ENCODE data around the gene ARHGAP15.
"Not testable (repeated sequence)": the region's sequence is repeated elsewhere in the genome, so short reads cannot be mapped to it uniquely, and the experiment has no call there.

Gene ARHGAP15

GRCh38 chr2:143530758-143531157 lies 401.5 kb downstream of the ARHGAP15 start:
- TF ChIP-seq CTCF (IDR thresholded peaks at IDR 0.05; ENCODE audit: low read depth, low read length, missing control alignments) = no peak
- no peak for DNase-seq (ENCODE audit: low read depth)
- no peak overlapping the region for H3K4me3 ChIP-seq (ENCODE audit: low read depth, low read length)

GRCh38 chr2:143532061-143532460 lies 402.8 kb downstream of the ARHGAP15 start:
- no peak overlapping the region for H3K4me3 ChIP-seq (ENCODE audit: low read depth, low read length)
- TF ChIP-seq CTCF (IDR thresholded peaks at IDR 0.05; ENCODE audit: low read depth, low read length, missing control alignments) = no peak
- DNase-seq (ENCODE audit: low read depth) = no peak

- H3K4me3 ChIP-seq (ENCODE audit: low read depth, low read length) = no peak overlapping the region
- DNase-seq (ENCODE audit: low read depth) = no peak
- TF ChIP-seq CTCF (IDR thresholded peaks at IDR 0.05; ENCODE audit: low read depth, low read length, missing control alignments) = no peak
Measured at GRCh38 chr2:143533846-143534245, 404.6 kb downstream of the ARHGAP15 start.

- TF ChIP-seq CTCF (IDR thresholded peaks at IDR 0.05; ENCODE audit: low read depth, low read length, missing control alignments) = no peak
- no peak for DNase-seq (ENCODE audit: low read depth)
- H3K4me3 ChIP-seq (ENCODE audit: low read depth, low read length) = no peak overlapping the region
Measured at GRCh38 chr2:143535802-143536201, 406.6 kb downstream of the ARHGAP15 start.

- DNase-seq (ENCODE audit: low read depth); H3K4me3 ChIP-seq (ENCODE audit: low read depth, low read length): not testable (repeated sequence)
Measured at GRCh38 chr2:143541899-143542298, 412.7 kb downstream of the ARHGAP15 start.

GRCh38 chr2:143545059-143545948 lies 416.1 kb downstream of the ARHGAP15 start:
- TF ChIP-seq CTCF (IDR thresholded peaks at IDR 0.05; ENCODE audit: low read depth, low read length, missing control alignments) = no peak
- no peak overlapping the region for H3K4me3 ChIP-seq (ENCODE audit: low read depth, low read length)
- no peak for DNase-seq (ENCODE audit: low read depth)

- no peak overlapping the region for H3K4me3 ChIP-seq (ENCODE audit: low read depth, low read length)
- no peak for TF ChIP-seq CTCF (IDR thresholded peaks at IDR 0.05; ENCODE audit: low read depth, low read length, missing control alignments)
- DNase-seq (ENCODE audit: low read depth) = no peak
Measured at GRCh38 chr2:143545949-143546255, 416.7 kb downstream of the ARHGAP15 start.

Data from GM12864 (cell line).